Progenitor cell of endocrine pancreas (in vitro differentiated cells): ENCODE data around the gene CDR2. TPM values are rescaled to one million over a fixed set of nuclear protein-coding genes. Genes with fewer than 3 reads are reported as not detected.

ENCODE experiments used
- DNase-seq: peaks from one replicate; pipeline ENCODE4 v3.0.0; 2021; ENCODE audit warnings: low spot score; ENCODE audit not compliant: unreplicated experiment
- H3K27ac Mint-ChIP-seq: 2 replicates; pipeline ENCODE4 v1.8.0; 2021; ENCODE audit warnings: mild to moderate bottlenecking, moderate library complexity, mixed read lengths
- H3K27me3 Mint-ChIP-seq: 2 replicates; pipeline ENCODE4 v1.8.0; 2021; ENCODE audit warnings: mixed read lengths
- H3K36me3 Mint-ChIP-seq: 2 replicates; pipeline ENCODE4 v1.8.0; 2022; ENCODE audit warnings: mixed read lengths; ENCODE audit not compliant: insufficient read depth
- H3K4me1 Mint-ChIP-seq: 2 replicates; pipeline ENCODE4 v1.8.0; 2021; ENCODE audit warnings: low read depth, mixed read lengths
- H3K4me3 Mint-ChIP-seq: 2 replicates; pipeline ENCODE4 v1.8.0; 2021; ENCODE audit warnings: low read depth, mild to moderate bottlenecking, moderate library complexity, mixed read lengths
- H3K9me3 Mint-ChIP-seq: 2 replicates; pipeline ENCODE4 v1.8.0; 2021; ENCODE audit warnings: low read depth, mixed read lengths
- CTCF ChIP-seq: fragments of 200-600 bp; sonication (generic); IDR thresholded peaks from one replicate; pipeline ENCODE4 v1.5.0; 2021; ENCODE audit warnings: antibody characterized with exemption, mild to moderate bottlenecking; ENCODE audit not compliant: unreplicated experiment
- total RNA-seq: library from RNA; stranded (reverse); gene quantifications from 2 replicates; pipeline ENCODE4 v1.2.1, GENCODE V29; 2021

CDR2 gene
- total RNA-seq, 1 donor from 2014 or later, result 16.6 TPM

GRCh38 chr16:22342082-22342481, 32.3 kb downstream of the CDR2 start:
- Mint-ChIP-seq H3K27me3 (no peaks in the 10 kb centered on the region), H3K36me3 (peaks cover 45% of the 10 kb centered on the region), H3K9me3 (peaks cover 28% of the 10 kb centered on the region), H3K27ac (no peak overlapping the region), H3K4me3 (no peak overlapping the region), H3K4me1 (no peaks in the 10 kb centered on the region)
- no peak for TF ChIP-seq CTCF
- no peak for DNase-seq

GRCh38 chr16:22340945-22341344, 33.5 kb downstream of the CDR2 start:
- no peak for DNase-seq
- no peak overlapping the region for H3K4me3 Mint-ChIP-seq
- no peak overlapping the region for H3K27ac Mint-ChIP-seq
- H3K27me3 Mint-ChIP-seq, result no peaks in the 10 kb centered on the region
- no peak for TF ChIP-seq CTCF
- H3K4me1 Mint-ChIP-seq, result no peaks in the 10 kb centered on the region
- H3K36me3 Mint-ChIP-seq, result peaks cover 49% of the 10 kb centered on the region
- H3K9me3 Mint-ChIP-seq, result peaks cover 38% of the 10 kb centered on the region

GRCh38 chr16:22337849-22338635, 36.4 kb downstream of the CDR2 start:
- Mint-ChIP-seq H3K4me3 (no peak overlapping the region), H3K27ac (no peak overlapping the region), H3K27me3 (no peaks in the 10 kb centered on the region), H3K36me3 (peaks cover 65% of the 10 kb centered on the region), H3K4me1 (no peaks in the 10 kb centered on the region), H3K9me3 (peaks cover 38% of the 10 kb centered on the region)
- no peak for TF ChIP-seq CTCF
- no peak for DNase-seq

GRCh38 chr16:22337045-22337444, 37.4 kb downstream of the CDR2 start:
- H3K27ac Mint-ChIP-seq, result no peak overlapping the region
- H3K9me3 Mint-ChIP-seq, result peaks cover 38% of the 10 kb centered on the region
- DNase-seq, result no peak
- peaks cover 69% of the 10 kb centered on the region for H3K36me3 Mint-ChIP-seq
- H3K4me3 Mint-ChIP-seq, result no peak overlapping the region
- no peaks in the 10 kb centered on the region for H3K4me1 Mint-ChIP-seq
- H3K27me3 Mint-ChIP-seq, result no peaks in the 10 kb centered on the region
- TF ChIP-seq CTCF, result no peak

GRCh38 chr16:22336581-22336980, 37.8 kb downstream of the CDR2 start:
- Mint-ChIP-seq H3K36me3 (peaks cover 71% of the 10 kb centered on the region), H3K27ac (no peak overlapping the region)

More at GRCh38 chr16:22336581-22336980, 37.8 kb downstream of the CDR2 start:
- no peak for DNase-seq
- Mint-ChIP-seq H3K4me1 (no peaks in the 10 kb centered on the region), H3K4me3 (no peak overlapping the region), H3K27me3 (no peaks in the 10 kb centered on the region), H3K9me3 (peaks cover 38% of the 10 kb centered on the region)
- TF ChIP-seq CTCF, result no peak
